NCI-H1436 (cell line): Measurements from ENCODE around the gene LDAH.

Source experiments
- DNase-seq: peaks from one replicate; lab custom pipeline; 2025; lab: John Stamatoyannopoulos, UW

LDAH gene

DNA sequence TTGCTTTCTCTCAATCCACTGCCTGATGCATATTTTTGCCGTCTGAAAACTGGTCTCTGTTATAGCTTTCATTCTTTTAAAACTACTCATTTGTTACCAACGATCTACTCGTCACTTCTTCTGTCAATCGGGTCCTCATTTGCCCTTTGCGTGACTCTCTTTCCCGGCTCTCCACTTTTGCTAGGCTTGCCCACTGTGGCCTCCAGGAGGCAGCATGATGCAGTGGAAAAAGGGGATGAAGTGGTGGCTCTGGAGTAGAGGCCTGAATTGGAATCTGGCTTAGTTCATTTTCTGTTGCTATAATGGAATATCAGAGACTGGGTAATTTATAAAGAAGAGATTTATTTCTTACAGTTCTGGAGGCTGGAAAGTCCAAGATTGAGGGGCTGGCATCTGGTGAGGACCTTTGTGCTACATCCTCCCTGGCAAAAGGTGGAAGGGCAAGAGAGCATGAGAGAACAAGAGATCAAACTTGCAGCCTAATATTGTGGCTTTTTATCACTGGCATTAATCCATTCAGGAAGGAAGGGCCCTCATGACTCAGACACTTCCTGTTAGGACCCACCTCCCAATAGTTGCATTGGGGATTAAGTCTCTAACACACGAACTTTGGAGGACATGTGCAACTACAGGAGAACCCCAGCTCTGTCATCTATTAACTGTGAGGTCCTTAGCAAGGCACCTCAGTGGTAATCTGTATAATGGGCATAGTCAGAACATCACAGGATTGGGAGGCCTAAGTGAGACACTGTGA lies 140.6 kb downstream of the LDAH start:
- no peak for DNase-seq

- no peak for DNase-seq
These were observed 142.0 kb downstream of the LDAH start for GRCh38 chr2:20680744-20681375.

GRCh38 chr2:20678780-20679179 lies 144.1 kb downstream of the LDAH start:
- DNase-seq: no peak

- no peak for DNase-seq
These were observed 144.9 kb downstream of the LDAH start for GRCh38 chr2:20678086-20678395.

DNA sequence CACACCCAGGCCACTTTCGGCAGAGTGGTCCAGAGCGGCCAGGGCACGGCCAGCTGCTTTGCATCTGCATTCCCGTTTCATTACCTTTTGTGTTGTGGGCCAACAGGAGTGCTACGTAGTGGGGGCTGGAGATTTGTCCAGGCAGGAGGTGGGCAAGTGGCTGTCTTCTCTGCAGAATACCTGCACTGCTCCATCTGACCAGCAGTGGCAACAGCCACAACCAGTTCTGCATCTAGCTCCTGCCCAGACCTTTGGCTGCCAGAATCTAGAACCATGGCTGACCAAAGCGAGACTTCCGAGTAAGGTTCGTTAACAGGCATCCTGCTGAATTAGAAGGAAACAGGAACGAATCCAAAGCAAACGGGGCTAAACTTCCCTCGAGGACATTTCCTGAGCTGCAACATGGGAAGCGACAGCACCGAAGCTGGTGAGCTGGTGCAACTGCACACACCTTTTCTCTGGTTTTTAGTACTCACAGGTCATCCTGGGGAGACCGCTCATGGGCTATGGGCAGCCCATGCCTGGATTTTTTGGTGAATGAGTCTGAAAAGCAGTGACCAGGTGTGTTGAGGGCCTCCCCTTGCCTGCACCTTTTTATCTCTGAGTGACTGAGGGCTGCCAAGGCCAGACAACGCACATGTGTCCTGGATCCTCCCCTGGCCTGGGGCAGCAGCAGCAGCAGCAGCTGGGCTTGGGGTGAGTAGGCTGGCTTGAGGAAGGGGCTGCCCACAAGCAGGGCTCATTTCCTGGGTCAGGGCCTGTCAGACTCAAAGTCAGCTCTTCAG lies 145.4 kb downstream of the LDAH start:
- DNase-seq: no peak

GRCh38 chr2:20676353-20677215 lies 146.3 kb downstream of the LDAH start:
- no peak for DNase-seq

- DNase-seq: no peak
These were observed 147.1 kb downstream of the LDAH start for GRCh38 chr2:20675701-20676352.

- DNase-seq: no peak
These were observed 147.8 kb downstream of the LDAH start for GRCh38 chr2:20674974-20675679.

DNA sequence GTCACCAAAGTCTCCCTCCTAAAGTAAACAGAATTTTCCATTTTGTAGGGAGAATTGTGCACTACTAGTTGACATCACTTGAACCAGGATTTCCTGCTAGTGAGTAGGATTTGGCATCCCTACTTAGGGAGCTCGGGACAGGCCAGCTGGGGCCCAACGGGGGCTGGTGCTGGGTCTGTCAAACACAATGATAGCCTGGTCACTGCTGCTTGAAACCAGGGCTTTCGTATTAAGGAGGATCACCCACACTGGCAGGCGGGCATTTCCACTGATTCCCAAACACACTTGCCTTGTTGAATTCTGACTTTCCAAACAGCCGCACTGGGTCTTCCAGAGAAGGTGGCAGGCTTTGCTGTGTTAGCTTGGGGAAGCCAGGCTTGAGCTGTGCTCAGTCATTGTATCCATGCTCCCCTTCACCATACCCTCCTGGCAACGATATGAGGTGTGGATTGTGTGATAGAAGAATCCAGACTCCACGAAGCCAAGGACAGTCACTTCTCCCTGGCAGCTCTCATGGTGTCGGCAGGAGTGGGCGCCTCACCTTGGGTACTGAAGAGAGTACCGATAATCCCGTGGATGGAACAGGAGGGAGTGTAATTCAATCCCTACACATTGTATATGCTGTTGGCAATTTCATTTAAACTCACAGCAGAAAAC lies 148.5 kb downstream of the LDAH start:
- no peak for DNase-seq

GRCh38 chr2:20673686-20674308 lies 149.1 kb downstream of the LDAH start:
- no peak for DNase-seq

DNA sequence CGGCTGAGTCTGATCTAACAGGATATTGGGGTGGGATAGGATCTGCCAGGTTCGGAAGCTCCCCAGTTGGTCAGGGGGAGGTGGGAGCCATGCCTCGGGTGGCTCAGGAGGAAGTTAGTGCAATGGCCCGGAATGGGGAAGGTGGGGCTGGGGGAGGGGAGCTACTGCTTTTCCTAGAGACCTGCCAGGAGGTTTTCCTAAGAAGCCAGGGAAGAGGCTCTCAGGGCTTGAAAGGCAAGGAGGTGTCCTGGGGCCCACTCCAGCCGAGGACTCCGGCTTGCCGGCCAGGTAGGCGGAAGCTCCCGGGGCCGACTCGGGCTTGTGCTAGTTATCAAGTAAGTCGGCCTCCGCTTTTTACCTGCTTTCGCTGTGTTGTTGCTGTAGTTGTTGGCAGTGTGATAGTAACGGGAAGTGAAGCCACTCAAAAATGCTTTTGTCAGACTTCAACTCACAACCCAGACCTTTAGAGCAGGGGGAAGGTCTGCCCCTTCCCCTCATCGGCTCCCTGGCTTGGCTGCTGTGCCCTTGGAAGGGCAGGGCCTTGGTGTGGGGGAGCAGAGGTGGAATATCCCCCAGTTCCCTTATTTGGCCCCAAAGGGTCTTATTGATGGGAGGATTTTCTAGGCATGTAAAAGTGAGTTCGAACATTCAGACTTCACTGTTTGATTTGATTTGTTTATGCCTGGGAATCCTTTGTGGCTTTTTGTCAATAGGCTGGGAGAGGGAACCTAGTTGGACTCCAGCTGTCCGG lies 150.5 kb downstream of the LDAH start:
- no peak for DNase-seq

- DNase-seq: no peak
These were observed 151.2 kb downstream of the LDAH start for GRCh38 chr2:20671736-20672080.

DNA sequence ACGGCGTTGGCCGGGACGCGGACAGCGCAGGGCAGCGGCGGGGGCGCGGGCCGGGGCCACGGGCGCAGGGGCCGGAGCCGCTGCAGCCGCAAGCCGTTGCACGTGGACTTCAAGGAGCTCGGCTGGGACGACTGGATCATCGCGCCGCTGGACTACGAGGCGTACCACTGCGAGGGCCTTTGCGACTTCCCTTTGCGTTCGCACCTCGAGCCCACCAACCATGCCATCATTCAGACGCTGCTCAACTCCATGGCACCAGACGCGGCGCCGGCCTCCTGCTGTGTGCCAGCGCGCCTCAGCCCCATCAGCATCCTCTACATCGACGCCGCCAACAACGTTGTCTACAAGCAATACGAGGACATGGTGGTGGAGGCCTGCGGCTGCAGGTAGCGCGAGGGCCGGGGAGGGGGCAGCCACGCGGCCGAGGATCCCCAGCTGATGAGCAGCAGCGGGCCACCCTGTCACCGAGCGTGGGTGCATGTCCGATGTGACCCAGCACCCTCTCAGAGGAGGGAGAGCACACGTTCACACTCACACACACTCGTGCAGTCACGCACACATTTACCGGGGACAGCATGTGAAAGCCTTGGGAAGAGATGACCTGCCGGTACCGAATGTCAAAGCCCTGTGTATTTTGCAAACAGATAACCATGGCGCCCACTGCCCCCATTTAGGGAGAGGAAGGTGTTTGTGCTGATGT lies 151.7 kb downstream of the LDAH start:
- DNase-seq: no peak

DNA sequence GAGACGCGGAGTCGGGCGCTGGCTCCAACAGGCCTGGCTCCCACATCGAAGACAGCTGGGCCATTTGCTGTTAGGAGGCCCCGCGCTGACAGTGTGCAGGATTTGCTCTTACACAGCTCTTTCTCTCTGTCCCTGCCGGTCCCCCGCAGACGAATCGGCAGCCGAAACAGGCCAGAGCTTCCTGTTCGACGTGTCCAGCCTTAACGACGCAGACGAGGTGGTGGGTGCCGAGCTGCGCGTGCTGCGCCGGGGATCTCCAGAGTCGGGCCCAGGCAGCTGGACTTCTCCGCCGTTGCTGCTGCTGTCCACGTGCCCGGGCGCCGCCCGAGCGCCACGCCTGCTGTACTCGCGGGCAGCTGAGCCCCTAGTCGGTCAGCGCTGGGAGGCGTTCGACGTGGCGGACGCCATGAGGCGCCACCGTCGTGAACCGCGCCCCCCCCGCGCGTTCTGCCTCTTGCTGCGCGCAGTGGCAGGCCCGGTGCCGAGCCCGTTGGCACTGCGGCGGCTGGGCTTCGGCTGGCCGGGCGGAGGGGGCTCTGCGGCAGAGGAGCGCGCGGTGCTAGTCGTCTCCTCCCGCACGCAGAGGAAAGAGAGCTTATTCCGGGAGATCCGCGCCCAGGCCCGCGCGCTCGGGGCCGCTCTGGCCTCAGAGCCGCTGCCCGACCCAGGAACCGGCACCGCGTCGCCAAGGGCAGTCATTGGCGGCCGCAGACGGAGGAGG lies 152.4 kb downstream of the LDAH start:
- no peak for DNase-seq

GRCh38 chr2:20669562-20670314 lies 153.2 kb downstream of the LDAH start:
- DNase-seq: no peak

DNA sequence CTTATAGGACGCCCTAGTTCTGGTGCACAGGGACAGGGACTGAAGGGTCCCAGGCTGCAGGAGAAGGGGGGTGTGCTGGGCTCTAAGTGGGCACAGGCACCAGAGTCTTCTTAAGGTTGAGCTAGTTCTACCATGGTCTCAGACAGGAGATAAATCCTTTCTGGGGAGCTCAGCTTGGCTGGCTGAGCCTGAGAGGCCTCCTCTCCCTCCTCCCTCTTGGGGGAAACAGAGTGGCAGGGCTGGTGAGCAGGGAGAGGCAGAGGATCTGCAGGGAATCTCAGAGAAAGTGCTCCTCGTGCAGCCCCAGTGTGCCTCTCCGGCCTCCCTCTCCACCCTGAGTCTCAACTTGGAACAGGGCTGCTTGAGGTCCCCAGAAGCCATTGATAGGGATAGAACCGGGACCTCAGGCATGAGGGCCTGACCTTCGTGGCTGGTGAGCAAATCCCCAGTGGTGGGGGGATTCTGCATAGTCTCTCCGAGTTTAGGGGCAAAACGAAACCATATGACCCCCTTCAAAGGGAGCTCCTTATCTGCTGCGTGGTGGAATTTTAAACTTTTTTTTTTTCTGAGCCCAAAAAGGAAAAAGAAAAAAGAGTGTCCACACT lies 153.9 kb downstream of the LDAH start:
- DNase-seq: no peak

GRCh38 chr2:20668451-20668850 lies 154.4 kb downstream of the LDAH start:
- no peak for DNase-seq
